ENCODE data around the gene THUMPD2.

The THUMPD2 gene

DNA sequence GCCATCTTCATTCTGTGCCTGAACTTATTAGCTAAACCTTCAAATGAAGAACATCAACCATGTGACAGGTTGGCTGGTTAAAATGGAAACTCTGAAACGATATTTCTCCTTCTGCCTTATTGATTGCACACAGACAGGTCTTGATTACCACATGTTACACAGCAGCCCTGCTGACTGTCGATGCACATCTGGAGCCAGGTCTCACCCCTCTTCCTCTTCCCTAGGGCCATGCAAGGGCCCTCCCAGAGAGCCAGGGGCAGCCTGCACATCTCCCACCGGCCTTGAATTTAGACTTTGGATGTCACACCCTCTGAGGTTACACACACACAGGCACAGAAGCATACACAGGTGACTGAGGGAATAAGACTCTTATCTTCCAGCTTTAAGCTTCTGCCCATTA is 68.3 kb downstream of the THUMPD2 start:
- Histone ChIP-seq H3K4me3 (ENCODE audit: insufficient read depth in 1 of 2, low read depth in 1 of 2, low read length in 2 of 2) (no peak overlapping the region), H2BK15ac (ENCODE audit: low read depth, poor library complexity, severe bottlenecking) (no peak overlapping the region), H3K4ac (ENCODE audit: low read depth in 1 of 2, low read length in 2 of 2) (no peak overlapping the region), H3K27ac (ENCODE audit: low read length, poor library complexity, severe bottlenecking) (no peak overlapping the region), H2BK120ac (ENCODE audit: low read depth, low read length) (no peak overlapping the region), H3K79me1 (replicated peaks; ENCODE audit: low read length, poor library complexity, severe bottlenecking) (no peaks in the 10 kb centered on the region), H4K8ac (ENCODE audit: low read length) (peak overlapping the region; percentile 22), H3K9ac (ENCODE audit: low read length) (no peak overlapping the region), H3K36me3 (ENCODE audit: control insufficient read depth in 1 of 2, insufficient read depth in 2 of 2, low read depth in 1 of 2, low read length in 2 of 2) (no peaks in the 10 kb centered on the region), H3K4me1 (ENCODE audit: control insufficient read depth, insufficient read depth, low read depth, low read length) (no peaks in the 10 kb centered on the region), H4K91ac (ENCODE audit: low read length) (no peak overlapping the region), H2BK5ac (ENCODE audit: low read depth, low read length, poor library complexity, severe bottlenecking) (no peak overlapping the region), H3K27me3 (ENCODE audit: control insufficient read depth in 1 of 2, insufficient read depth in 1 of 2, low read length in 2 of 2) (no peaks in the 10 kb centered on the region), H2BK12ac (ENCODE audit: low read length in 2 of 2) (no peak overlapping the region), H2AK5ac (ENCODE audit: low read length, severe bottlenecking) (no peak overlapping the region), H3K14ac (ENCODE audit: low read length in 2 of 2) (no peak overlapping the region), H3K4me2 (ENCODE audit: low read length, poor library complexity, severe bottlenecking) (no peak overlapping the region), H2AFZ (ENCODE audit: low read depth, low read length) (no peak overlapping the region), H3K18ac (ENCODE audit: low read depth in 1 of 2, low read length in 2 of 2) (no peak overlapping the region), H3K23ac (ENCODE audit: low read length in 2 of 2) (no peak overlapping the region), H3K9me3 (ENCODE audit: control insufficient read depth, low read length) (no peaks in the 10 kb centered on the region)
- 94% methylated on average over 2 of the region's 3 CpGs for WGBS
- DNase-seq: no peak

DNA sequence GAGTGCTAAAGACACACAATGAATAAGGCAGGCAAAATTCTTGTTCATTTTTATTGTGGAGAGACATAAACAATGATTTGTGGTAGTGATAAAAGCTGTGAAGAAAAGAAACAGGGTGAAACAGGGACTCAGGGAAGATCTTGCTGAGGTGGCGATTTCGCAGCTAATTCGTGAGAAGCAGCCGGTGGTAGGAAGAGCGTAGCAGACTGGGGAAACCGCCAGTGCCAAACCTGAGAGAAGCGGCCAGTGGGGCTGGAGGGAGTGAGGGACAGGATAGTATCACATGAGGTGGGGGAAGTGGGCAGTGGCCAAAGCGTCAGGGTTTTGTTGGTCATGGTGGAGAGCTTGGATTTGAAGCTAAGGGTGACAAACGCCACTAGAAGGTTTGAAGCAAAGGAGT is 71.1 kb downstream of the THUMPD2 start:
- H4K8ac ChIP-seq (ENCODE audit: low read length): no peak overlapping the region
- no peak overlapping the region for H3K23ac ChIP-seq (ENCODE audit: low read length in 2 of 2)
- H3K27ac ChIP-seq (ENCODE audit: low read length, poor library complexity, severe bottlenecking): no peak overlapping the region
- no peak overlapping the region for H4K91ac ChIP-seq (ENCODE audit: low read length)
- H2BK12ac ChIP-seq (ENCODE audit: low read length in 2 of 2): no peak overlapping the region
- H2AFZ ChIP-seq (ENCODE audit: low read depth, low read length): no peak overlapping the region
- H3K27me3 ChIP-seq (ENCODE audit: control insufficient read depth in 1 of 2, insufficient read depth in 1 of 2, low read length in 2 of 2): no peaks in the 10 kb centered on the region
- no peak overlapping the region for H3K9ac ChIP-seq (ENCODE audit: low read length)
- H3K18ac ChIP-seq (ENCODE audit: low read depth in 1 of 2, low read length in 2 of 2): no peak overlapping the region
- H3K36me3 ChIP-seq (ENCODE audit: control insufficient read depth in 1 of 2, insufficient read depth in 2 of 2, low read depth in 1 of 2, low read length in 2 of 2): no peaks in the 10 kb centered on the region
- H3K79me1 ChIP-seq (replicated peaks; ENCODE audit: low read length, poor library complexity, severe bottlenecking): no peaks in the 10 kb centered on the region
- peaks cover 8% of the 10 kb centered on the region for H3K9me3 ChIP-seq (ENCODE audit: control insufficient read depth, low read length)
- H3K4me3 ChIP-seq (ENCODE audit: insufficient read depth in 1 of 2, low read depth in 1 of 2, low read length in 2 of 2): no peak overlapping the region
- no peak for DNase-seq
- H3K4me2 ChIP-seq (ENCODE audit: low read length, poor library complexity, severe bottlenecking): no peak overlapping the region
- H3K14ac ChIP-seq (ENCODE audit: low read length in 2 of 2): no peak overlapping the region
- H3K4me1 ChIP-seq (ENCODE audit: control insufficient read depth, insufficient read depth, low read depth, low read length): peaks cover 2% of the 10 kb centered on the region
- no peak overlapping the region for H3K4ac ChIP-seq (ENCODE audit: low read depth in 1 of 2, low read length in 2 of 2)
- H2BK15ac ChIP-seq (ENCODE audit: low read depth, poor library complexity, severe bottlenecking): no peak overlapping the region
- no peak overlapping the region for H2BK5ac ChIP-seq (ENCODE audit: low read depth, low read length, poor library complexity, severe bottlenecking)
- no peak overlapping the region for H2BK120ac ChIP-seq (ENCODE audit: low read depth, low read length)
- H2AK5ac ChIP-seq (ENCODE audit: low read length, severe bottlenecking): no peak overlapping the region
- WGBS: 95% methylated on average over 8 of the region's 9 CpGs

DNA sequence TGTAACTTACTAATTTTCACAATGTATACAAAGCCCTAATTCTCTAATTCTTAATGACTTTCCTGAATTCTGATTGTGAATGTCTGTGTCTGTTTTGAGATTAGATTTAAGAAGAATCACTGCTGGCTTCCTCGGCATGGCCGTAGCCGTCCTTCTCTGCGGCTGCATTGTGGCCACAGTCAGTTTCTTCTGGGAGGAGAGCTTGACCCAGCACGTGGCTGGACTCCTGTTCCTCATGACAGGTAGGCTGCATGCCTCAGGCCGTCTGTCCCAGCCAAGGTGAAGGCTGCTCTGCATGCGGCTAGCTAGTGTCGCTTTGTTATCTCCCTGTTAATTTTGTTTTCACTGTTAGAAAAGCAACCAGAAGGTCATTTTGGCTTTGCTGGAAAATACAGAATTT is 72.1 kb downstream of the THUMPD2 start:
- no peak overlapping the region for H3K23ac ChIP-seq (ENCODE audit: low read length in 2 of 2)
- no peak overlapping the region for H3K18ac ChIP-seq (ENCODE audit: low read depth in 1 of 2, low read length in 2 of 2)
- no peak overlapping the region for H3K4me2 ChIP-seq (ENCODE audit: low read length, poor library complexity, severe bottlenecking)
- H4K91ac ChIP-seq (ENCODE audit: low read length): no peak overlapping the region
- no peak overlapping the region for H2BK15ac ChIP-seq (ENCODE audit: low read depth, poor library complexity, severe bottlenecking)
- no peak overlapping the region for H2BK5ac ChIP-seq (ENCODE audit: low read depth, low read length, poor library complexity, severe bottlenecking)
- H3K4me1 ChIP-seq (ENCODE audit: control insufficient read depth, insufficient read depth, low read depth, low read length): peaks cover 2% of the 10 kb centered on the region
- no peak overlapping the region for H3K4me3 ChIP-seq (ENCODE audit: insufficient read depth in 1 of 2, low read depth in 1 of 2, low read length in 2 of 2)
- no peaks in the 10 kb centered on the region for H3K27me3 ChIP-seq (ENCODE audit: control insufficient read depth in 1 of 2, insufficient read depth in 1 of 2, low read length in 2 of 2)
- no peak overlapping the region for H3K14ac ChIP-seq (ENCODE audit: low read length in 2 of 2)
- WGBS: 87% methylated on average over 8 of the region's 8 CpGs
- H3K4ac ChIP-seq (ENCODE audit: low read depth in 1 of 2, low read length in 2 of 2): no peak overlapping the region
- no peaks in the 10 kb centered on the region for H3K79me1 ChIP-seq (replicated peaks; ENCODE audit: low read length, poor library complexity, severe bottlenecking)
- H2AFZ ChIP-seq (ENCODE audit: low read depth, low read length): no peak overlapping the region
- no peak overlapping the region for H2AK5ac ChIP-seq (ENCODE audit: low read length, severe bottlenecking)
- H3K9ac ChIP-seq (ENCODE audit: low read length): no peak overlapping the region
- peaks cover 18% of the 10 kb centered on the region for H3K9me3 ChIP-seq (ENCODE audit: control insufficient read depth, low read length)
- no peak overlapping the region for H2BK120ac ChIP-seq (ENCODE audit: low read depth, low read length)
- H3K36me3 ChIP-seq (ENCODE audit: control insufficient read depth in 1 of 2, insufficient read depth in 2 of 2, low read depth in 1 of 2, low read length in 2 of 2): no peaks in the 10 kb centered on the region
- H3K27ac ChIP-seq (ENCODE audit: low read length, poor library complexity, severe bottlenecking): no peak overlapping the region
- no peak for DNase-seq
- no peak overlapping the region for H4K8ac ChIP-seq (ENCODE audit: low read length)
- no peak overlapping the region for H2BK12ac ChIP-seq (ENCODE audit: low read length in 2 of 2)

DNA sequence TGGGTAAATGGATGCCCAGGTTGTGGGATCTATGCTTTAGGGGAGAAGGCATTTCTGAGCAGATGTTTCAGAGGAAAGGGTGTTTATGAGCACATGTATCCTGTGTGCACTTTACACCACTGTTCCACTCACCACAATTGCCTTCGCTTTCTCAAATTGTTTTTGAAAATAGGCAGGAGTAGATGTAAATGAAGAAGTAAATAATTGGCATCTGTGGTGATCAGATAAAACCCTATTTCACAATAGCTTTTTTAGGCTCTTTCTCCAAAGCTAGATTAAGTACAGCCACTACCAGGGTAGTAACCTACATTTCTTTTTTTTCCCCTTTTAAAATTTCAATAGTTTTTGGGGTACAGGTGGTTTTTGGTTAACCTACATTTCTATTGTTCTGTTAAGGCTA is 72.7 kb downstream of the THUMPD2 start:
- Histone ChIP-seq H2BK120ac (ENCODE audit: low read depth, low read length) (no peak overlapping the region), H3K27me3 (ENCODE audit: control insufficient read depth in 1 of 2, insufficient read depth in 1 of 2, low read length in 2 of 2) (no peaks in the 10 kb centered on the region), H2BK15ac (ENCODE audit: low read depth, poor library complexity, severe bottlenecking) (no peak overlapping the region), H4K8ac (ENCODE audit: low read length) (no peak overlapping the region), H3K4ac (ENCODE audit: low read depth in 1 of 2, low read length in 2 of 2) (no peak overlapping the region), H3K4me2 (ENCODE audit: low read length, poor library complexity, severe bottlenecking) (no peak overlapping the region), H2AK5ac (ENCODE audit: low read length, severe bottlenecking) (no peak overlapping the region), H3K27ac (ENCODE audit: low read length, poor library complexity, severe bottlenecking) (no peak overlapping the region), H3K9ac (ENCODE audit: low read length) (no peak overlapping the region), H3K4me3 (ENCODE audit: insufficient read depth in 1 of 2, low read depth in 1 of 2, low read length in 2 of 2) (no peak overlapping the region), H3K4me1 (ENCODE audit: control insufficient read depth, insufficient read depth, low read depth, low read length) (peaks cover 2% of the 10 kb centered on the region), H3K79me1 (replicated peaks; ENCODE audit: low read length, poor library complexity, severe bottlenecking) (no peaks in the 10 kb centered on the region), H2BK12ac (ENCODE audit: low read length in 2 of 2) (no peak overlapping the region), H2BK5ac (ENCODE audit: low read depth, low read length, poor library complexity, severe bottlenecking) (no peak overlapping the region), H3K36me3 (ENCODE audit: control insufficient read depth in 1 of 2, insufficient read depth in 2 of 2, low read depth in 1 of 2, low read length in 2 of 2) (no peaks in the 10 kb centered on the region), H2AFZ (ENCODE audit: low read depth, low read length) (no peak overlapping the region), H3K14ac (ENCODE audit: low read length in 2 of 2) (no peak overlapping the region), H3K18ac (ENCODE audit: low read depth in 1 of 2, low read length in 2 of 2) (no peak overlapping the region), H3K9me3 (ENCODE audit: control insufficient read depth, low read length) (peaks cover 24% of the 10 kb centered on the region), H4K91ac (ENCODE audit: low read length) (no peak overlapping the region), H3K23ac (ENCODE audit: low read length in 2 of 2) (no peak overlapping the region)
- WGBS: no CpG with 5 or more reads among the region's 1 CpG
- no peak for DNase-seq

All from mesenchymal stem cell (in vitro differentiated cells and primary cell).